GM12878 (cell line): ENCODE measurements around the gene YIPF4. TPM values are rescaled to one million over a fixed set of nuclear protein-coding genes. Genes with fewer than 3 reads are reported as not detected.

Experiments
- ATAC-seq: fragments of 200-7000 bp; cut with Tn5 transposase; 3 replicates; pipeline ENCODE4 v1.9.1; 2020; ENCODE audit warnings: mild to moderate bottlenecking, moderate library complexity
- Bru-seq: library from RNA; stranded (reverse); fragments of 400-500 nt; gene quantifications from one replicate; lab custom pipeline; 2021; lab: Mats Ljungman, UMichigan
- BruChase-seq, 2 experiments: library from RNA; stranded (reverse); fragments of 400-500 nt; gene quantifications; one replicate each; lab custom pipeline; 2021; lab: Mats Ljungman, UMichigan
- BruUV-seq: library from RNA; stranded (reverse); fragments of 400-500 nt; replicated peaks from 2 replicates; lab custom pipeline; 2021; lab: Mats Ljungman, UMichigan
- CTCF ChIA-PET: fragments of 300-600 bp; sonication (Branson Sonifier 250); formaldehyde crosslinking; extraction: SDS; loops from one replicate; lab custom pipeline; 2021; ENCODE audit warnings: inconsistent platforms; lab: Yijun Ruan, JAX
- POLR2A ChIA-PET: fragments of 350-600 bp; formaldehyde crosslinking; extraction: SDS; loops from one replicate; lab custom pipeline; 2021; ENCODE audit warnings: inconsistent platforms; lab: Charles Lee
- RAD21 ChIA-PET: fragments of 300-600 bp; sonication (Branson Sonifier 250); formaldehyde crosslinking; loops from one replicate; lab custom pipeline; 2023; ENCODE audit warnings: antibody characterized with exemption; ENCODE audit not compliant: unreplicated experiment; lab: Charles Lee
- SMC1A ChIA-PET: fragments of 300-600 bp; sonication (Branson Sonifier 250); formaldehyde crosslinking; loops from one replicate; lab custom pipeline; 2023; ENCODE audit not compliant: unreplicated experiment, uncharacterized antibody; lab: Charles Lee
- DNase-seq: peaks from one replicate; pipeline ENCODE4 v3.0.0-alpha.2; 2011; ENCODE audit warnings: low read depth, low spot score
- FAIRE-seq: peaks from 3 replicates; lab custom pipeline; 2011; peaks lifted over from hg19 to GRCh38; lab: Jason Lieb, UNC
- H2AFZ ChIP-seq: 2 replicates; pipeline ENCODE4 v1.6.0; 2011; ENCODE audit warnings: low read depth, low read length, control low read depth; ENCODE audit not compliant: control insufficient read depth
- H3K27ac ChIP-seq: 2 replicates; pipeline ENCODE4 v1.5.1; 2011; ENCODE audit warnings: control low read depth; ENCODE audit not compliant: control insufficient read depth, insufficient read depth
- H3K27me3 ChIP-seq, 2 experiments: replicated peaks in 1 of 2; 2 replicates each; pipeline versions ENCODE4 v1.6.0 to v1.6.1; 2011; ENCODE audit warnings: low read length in 1 of 2; ENCODE audit not compliant: control insufficient read depth in 2 of 2, insufficient read depth in 2 of 2
- H3K36me3 ChIP-seq, 2 experiments: 2 replicates each; pipeline ENCODE4 v1.5.1; 2011; ENCODE audit warnings: low read length in 1 of 2; ENCODE audit not compliant: control insufficient read depth in 2 of 2, insufficient read depth in 2 of 2
- H3K4me1 ChIP-seq: 2 replicates; pipeline ENCODE4 v1.6.1; 2011; ENCODE audit warnings: mild to moderate bottlenecking, low read length, moderate library complexity, mixed read lengths; ENCODE audit not compliant: control insufficient read depth, insufficient read depth
- H3K4me2 ChIP-seq: 2 replicates; pipeline ENCODE4 v1.6.0; 2011; ENCODE audit warnings: control low read depth; ENCODE audit not compliant: control insufficient read depth, insufficient read depth
- H3K4me3 ChIP-seq: fragments of 200-600 bp; sonication (generic); 2 replicates; pipeline ENCODE4 v1.5.1; 2016
- H3K79me2 ChIP-seq: 2 replicates; pipeline ENCODE4 v1.6.0; 2011; ENCODE audit warnings: low read length; ENCODE audit not compliant: control insufficient read depth, insufficient read depth
- H3K9ac ChIP-seq: 2 replicates; pipeline ENCODE4 v1.8.0; 2011; ENCODE audit warnings: low read length, control low read depth, mixed read lengths; ENCODE audit not compliant: control insufficient read depth, insufficient read depth
- H3K9me3 ChIP-seq: replicated peaks from 3 replicates; pipeline ENCODE4 v1.5.1; 2011; ENCODE audit warnings: mild to moderate bottlenecking, low read length; ENCODE audit not compliant: control insufficient read depth, insufficient read depth
- H4K20me1 ChIP-seq: 2 replicates; pipeline ENCODE4 v1.6.0; 2011; ENCODE audit not compliant: control insufficient read depth, insufficient read depth
- BACH1 ChIP-seq: fragments of 450-650 bp; IDR thresholded peaks from 2 replicates; pipeline ENCODE4 v1.6.1; 2017; ENCODE audit warnings: mild to moderate bottlenecking, borderline replicate concordance
- CEBPB ChIP-seq, 2 experiments: fragments of 150-350 bp in 1 of 2; IDR thresholded peaks; 2 replicates each; pipeline ENCODE4 v1.6.1; 2012 to 2014; ENCODE audit warnings: low read depth in 2 of 2, low read length in 2 of 2, borderline replicate concordance in 1 of 2, inconsistent platforms in 1 of 2
- CHD4 ChIP-seq: fragments of 200-600 bp; sonication (generic); IDR thresholded peaks from 2 replicates; pipeline ENCODE4 v1.6.1; 2016; ENCODE audit warnings: mild to moderate bottlenecking
- EED ChIP-seq: sonication (generic); IDR thresholded peaks from 2 replicates; pipeline ENCODE4 v1.6.1; 2016; ENCODE audit warnings: antibody characterized with exemption, low read depth
- HDAC2 ChIP-seq: fragments of 200-600 bp; sonication (generic); IDR thresholded peaks from 2 replicates; pipeline ENCODE4 v1.6.1; 2017
- MYC ChIP-seq: IDR thresholded peaks from 2 replicates; pipeline ENCODE4 v1.6.1; 2011; ENCODE audit warnings: mild to moderate bottlenecking, low read length, moderate library complexity, inconsistent platforms; ENCODE audit not compliant: insufficient read depth, insufficient replicate concordance, insufficient read length, severe bottlenecking
- PML ChIP-seq: IDR thresholded peaks from 2 replicates; pipeline ENCODE4 v1.6.1; 2012; ENCODE audit warnings: low read length, inconsistent platforms
- POLR2A ChIP-seq: IDR thresholded peaks from 2 replicates; pipeline ENCODE4 v1.6.1; 2011; ENCODE audit warnings: low read depth, mild to moderate bottlenecking, low read length
- RCOR1 ChIP-seq: conservative IDR thresholded peaks from 2 replicates; pipeline ENCODE4 v1.6.1; 2012; ENCODE audit warnings: low read depth, low read length, improper control_type of control experiment
- SIN3A ChIP-seq: IDR thresholded peaks from 2 replicates; pipeline ENCODE4 v1.6.1; 2012; ENCODE audit warnings: low read depth, low read length, improper control_type of control experiment
- SREBF2 ChIP-seq: IDR thresholded peaks from 2 replicates; pipeline ENCODE4 v1.6.1; 2012; ENCODE audit warnings: mild to moderate bottlenecking, low read length
- SUZ12 ChIP-seq: fragments of 200-600 bp; sonication (generic); IDR thresholded peaks from one replicate; pipeline ENCODE4 v1.6.1; 2018; ENCODE audit warnings: antibody characterized with exemption, mild to moderate bottlenecking; ENCODE audit not compliant: unreplicated experiment
- TAF1 ChIP-seq: IDR thresholded peaks from 2 replicates; pipeline ENCODE4 v1.6.1; 2011; ENCODE audit warnings: mild to moderate bottlenecking, low read depth, low read length, borderline replicate concordance
- ZBED1 ChIP-seq: IDR thresholded peaks from 2 replicates; pipeline ENCODE4 v1.6.1; 2016; ENCODE audit warnings: borderline replicate concordance
- ZNF384 ChIP-seq: IDR thresholded peaks from 2 replicates; pipeline ENCODE4 v1.6.1; 2012; ENCODE audit warnings: low read depth, mild to moderate bottlenecking, low read length, improper control_type of control experiment, borderline replicate concordance
- WGBS: methylation state at CpG from one replicate; pipeline ENCODE4 v1.1.6; 2016; ENCODE audit warnings: low lambda C conversion rate; ENCODE audit not compliant: insufficient replicate concordance, insufficient coverage; ENCODE audit errors: missing lambda C conversion rate; 5-methylcytosine and 5-hydroxymethylcytosine counted together
- in situ Hi-C: fragments of 300-500 bp; cut with MboI; formaldehyde crosslinking; loops from 9 replicates; pipeline ENCODE4 v1.14.3; 2018; ENCODE audit warnings: mixed read lengths
- intact Hi-C: fragments of 100-400 bp; cut with micrococcal nuclease; formaldehyde crosslinking; loops from one replicate; pipeline ENCODE4 v1.14.2; 2022; ENCODE audit not compliant: unreplicated experiment
- long read RNA-seq, 2 experiments: library from polyadenylated mRNA; unstranded; transcript quantifications; one replicate each; pipeline ENCODE4 v2.0.0, GENCODE V29; 2019 to 2020
- polyA minus RNA-seq, 3 experiments: library from RNA; depleted of rRNA, polyadenylated mRNA; stranded (reverse); fragments of >200 nt; gene quantifications; 2 replicates each; pipeline ENCODE4 v1.2.3, GENCODE V29; 2011
- polyA plus RNA-seq, 11 experiments: library from polyadenylated mRNA; depleted of rRNA in 4 of 11; unstranded in 6 of 11; stranded (reverse) in 5 of 11; fragments of >200 nt; fragmentation: Nextera tagmentation in 4 of 11; fragmentation: Illumina TruSeq in 1 of 11; extraction: Ambion mirVana in 4 of 11; extraction: Trizol in 1 of 11; gene quantifications; 1 replicate in 1 of 11; 2 replicates in 10 of 11; pipeline versions ENCODE4 v1.2.1 to v1.2.3, GENCODE V29; 2011 to 2016; ENCODE audit warnings: inconsistent platforms in 2 of 11, missing spikeins in 2 of 11, low read depth in 1 of 11
- total RNA-seq, 4 experiments: library from RNA; depleted of rRNA in 3 of 4; stranded (reverse); fragments of >200 nt in 3 of 4; fragmentation: Illumina TruSeq in 1 of 4; extraction: Trizol in 1 of 4; gene quantifications; 2 replicates each; pipeline versions ENCODE4 v1.2.1 to v1.2.3, GENCODE V29; 2013 to 2021

The YIPF4 gene
- total RNA-seq (2013; cell fraction: nucleolus; rRNA removed), result 33.2 and 38.3 TPM in 2 replicates
- total RNA-seq (2014; rRNA removed) (7.7 and 10.8 TPM in 2 replicates), total RNA-seq (2014; rRNA removed; fragmentation: Illumina TruSeq; extraction: Trizol) (10.4 and 13.9 TPM in 2 replicates), total RNA-seq (2021) (28.1 and 31.4 TPM in 2 replicates), polyA plus RNA-seq (2011; rRNA removed) (16.4 and 34.6 TPM in 2 replicates), polyA plus RNA-seq (2014; fragmentation: Illumina TruSeq; extraction: Trizol) (10.8 and 15.0 TPM in 2 replicates), polyA plus RNA-seq (2014; fragmentation: Nextera tagmentation; extraction: Ambion mirVana) (10 to 100 TPM in 1 of 2 experiments, 1 to 10 TPM in 1; 2.8 to 11.4 TPM), polyA plus RNA-seq (2014; rRNA removed) (6.7 and 10.6 TPM in 2 replicates), polyA plus RNA-seq (2016; fragmentation: Nextera tagmentation; extraction: Ambion mirVana) (10 to 100 TPM; 57.0 to 60.4 TPM), polyA minus RNA-seq (2011; rRNA and poly(A)+ RNA removed) (2.0 and 4.4 TPM in 2 replicates), Bru-seq, nascent RNA (percentile 78 among the genes with signal in this experiment), BruChase-seq, experiment 1, labeled RNA remaining after a 6-hour chase (percentile 72 among the genes with signal in this experiment), BruChase-seq, experiment 2, labeled RNA remaining after a 2-hour chase (percentile 75 among the genes with signal in this experiment)
- polyA plus RNA-seq (2011; ENCODE audit: low read depth), result 12.9 TPM
- 2.2 and 3.5 TPM in 2 replicates for polyA plus RNA-seq (2011; cell fraction: cytosol; rRNA removed)
- 2.0 and 3.7 TPM in 2 replicates for polyA plus RNA-seq (2011; cell fraction: nucleus; rRNA removed)
- polyA plus RNA-seq (2012), result 16.4 and 17.8 TPM in 2 replicates
- 2.5 and 3.7 TPM in 2 replicates for polyA minus RNA-seq (2011; cell fraction: cytosol; rRNA and poly(A)+ RNA removed)
- polyA minus RNA-seq (2011; cell fraction: nucleus; rRNA and poly(A)+ RNA removed), result 1.8 and 4.0 TPM in 2 replicates
- long read RNA-seq, experiment 1, full-length matches to known transcripts, result 20 of 24 reads
- long read RNA-seq, experiment 1, partial matches to known transcripts, result 0 of 24 reads
- long read RNA-seq, experiment 1, other reads (novel, unspliced or antisense), result 4 of 24 reads
- long read RNA-seq, experiment 2, full-length matches to known transcripts, result 128 of 160 reads
- long read RNA-seq, experiment 2, partial matches to known transcripts, result 11 of 160 reads
- long read RNA-seq, experiment 2, other reads (novel, unspliced or antisense), result 21 of 160 reads

GRCh38 chr2:32277674-32278477, at the start of gene YIPF4:
Gene YIPF4 (plus strand): TSS chr2:32277904. CDS start chr2:32278156, 252 bp downstream.
- Histone ChIP-seq H3K4me3 (peak within 1 kb of the TSS; percentile 87), H3K4me2 (peak within 1 kb of the TSS; percentile 87), H3K9me3 (no peaks in the 10 kb centered on the region; the same call in 1 of the 3 replicates), H3K27ac (peak within 1 kb of the TSS; percentile 77), H3K9ac (peak within 1 kb of the TSS; percentile 86), H3K4me1 (no peaks in the 10 kb centered on the region), H3K36me3 (peaks cover 0 to 4% of the 10 kb centered on the region in 2 experiments; a peak in 1 of 4 replicates), H2AFZ (peak within 1 kb of the TSS; percentile 95), H4K20me1 (no peaks in the 10 kb centered on the region), H3K27me3 (no peaks in the 10 kb centered on the region), H3K79me2 (peaks cover 22% of the 10 kb centered on the region)
- BruUV-seq, result no TSS peak
- CTCF ChIA-PET, result no interaction called here
- ATAC-seq, result peak; percentile 98
- peak; percentile 100 for FAIRE-seq
- intact Hi-C loops (loop anchor here (5.0 kb wide), 2 partner anchors 79 to 111 kb away; partner anchors contain the start of genes BIRC6 and SLC30A6), in situ Hi-C loops (no loop called here)
- DNase-seq, result peak; percentile 90
- WGBS, result under 1% methylated on average over 59 of the region's 59 CpGs
- POLR2A ChIA-PET, result interaction anchor here (0.8 kb wide), 1 partner anchor 11 kb away, joined by 3 read pairs; no protein-coding TSS in a partner anchor
- RAD21 ChIA-PET, result interaction anchor here (0.5 kb wide), 1 partner anchor 413 kb away, joined by 3 read pairs; no protein-coding TSS in a partner anchor
- SMC1A ChIA-PET, result interaction anchor here (0.7 kb wide), 1 partner anchor 284 kb away, joined by 3 read pairs; no protein-coding TSS in a partner anchor
- no peak for TF ChIP-seq HDAC2
- no peak for TF ChIP-seq ZNF384
- TF ChIP-seq BACH1, result peak; percentile 59; the same call in 1 of the 2 replicates
- no peak for TF ChIP-seq EED
- peak; percentile 74; the same call in 1 of the 2 replicates for TF ChIP-seq TAF1
- TF ChIP-seq SIN3A, result no peak
- no peak for TF ChIP-seq SUZ12
- TF ChIP-seq CEBPB (IDR thresholded peaks at IDR 0.05; ENCODE audit: borderline replicate concordance in 1 of 2, low read depth in 2 of 2, low read length in 2 of 2), result no peak
- TF ChIP-seq POLR2A, result peak; percentile 88
- TF ChIP-seq SREBF2, result peak; percentile 80
- TF ChIP-seq CHD4, result no peak
- no peak for TF ChIP-seq ZBED1
- no peak for TF ChIP-seq RCOR1
- TF ChIP-seq PML, result 0 out of 2 replicates have a peak, but pooled peaks have one; percentile 11
- TF ChIP-seq MYC, result no peak
